CD14-positive monocyte (primary cell): ENCODE data around the gene BRF1. TPM values are rescaled to one million over a fixed set of nuclear protein-coding genes. Genes with fewer than 3 reads are reported as not detected.
A peak's percentile ranks its signal among the peaks of the same experiment; 100 is the strongest.

Source experiments
- DNase-seq, 3 donors: peaks; one replicate each; pipeline ENCODE4 v3.0.0-alpha.2; 2011 to 2022
- H2AFZ ChIP-seq: 2 replicates; pipeline ENCODE4 v1.6.0; 2012; ENCODE audit warnings: mild to moderate bottlenecking, low read depth, low read length, inconsistent platforms; ENCODE audit not compliant: insufficient read depth, poor library complexity, severe bottlenecking
- H3K27ac ChIP-seq, 2 donors: 1 replicate in 1 of 2; 2 replicates in 1 of 2; pipeline ENCODE4 v1.5.1; 2012 to 2013; ENCODE audit warnings: low read length in 2 of 2, control low read depth in 1 of 2, inconsistent platforms in 1 of 2, low read depth in 1 of 2, mild to moderate bottlenecking in 1 of 2
- H3K27me3 ChIP-seq, 2 donors: one replicate each; pipeline versions ENCODE4 v1.6.0 to v1.6.1; 2011 to 2013; ENCODE audit warnings: low read length in 2 of 2; ENCODE audit not compliant: control insufficient read depth in 2 of 2, insufficient read depth in 2 of 2
- H3K36me3 ChIP-seq, 2 donors: replicated peaks in 1 of 2; 1 replicate in 1 of 2; 2 replicates in 1 of 2; pipeline versions ENCODE4 v1.5.1 to v1.6.1; 2012 to 2013; ENCODE audit warnings: low read length in 2 of 2, control low read depth in 1 of 2, inconsistent platforms in 1 of 2, mild to moderate bottlenecking in 1 of 2; ENCODE audit not compliant: insufficient read depth in 2 of 2, control insufficient read depth in 1 of 2
- H3K4me1 ChIP-seq, 2 donors: 1 replicate in 1 of 2; 2 replicates in 1 of 2; pipeline versions ENCODE4 v1.5.1 to v1.6.1; 2012 to 2013; ENCODE audit warnings: low read length in 2 of 2, control low read depth in 1 of 2, inconsistent platforms in 1 of 2, mild to moderate bottlenecking in 1 of 2, moderate library complexity in 1 of 2; ENCODE audit not compliant: insufficient read depth in 2 of 2, control insufficient read depth in 1 of 2
- H3K4me2 ChIP-seq: replicated peaks from 2 replicates; pipeline ENCODE3; 2012; ENCODE audit warnings: low read length, moderate library complexity, mild to moderate bottlenecking; ENCODE audit not compliant: poor library complexity, severe bottlenecking; ENCODE audit errors: extremely low read depth
- H3K4me3 ChIP-seq, 3 experiments: fragments of 200-600 bp in 1 of 3; sonication (generic) in 1 of 3; replicated peaks in 1 of 3; 1 replicate in 2 of 3; 2 replicates in 1 of 3; pipeline ENCODE4 v1.5.1; 2011 to 2013; ENCODE audit warnings: low read length in 3 of 3, mild to moderate bottlenecking in 3 of 3, control low read depth in 2 of 3, low read depth in 2 of 3, inconsistent platforms in 1 of 3, moderate library complexity in 1 of 3
- H3K79me2 ChIP-seq: 2 replicates; pipeline ENCODE4 v1.6.0; 2012; ENCODE audit warnings: mild to moderate bottlenecking, control low read depth, inconsistent platforms, low read length, moderate library complexity; ENCODE audit not compliant: insufficient read depth
- H3K9ac ChIP-seq: 2 replicates; pipeline ENCODE4 v1.6.0; 2017; ENCODE audit warnings: low read length, mild to moderate bottlenecking; ENCODE audit not compliant: insufficient read depth, poor library complexity, severe bottlenecking
- H3K9me3 ChIP-seq, 2 donors: replicated peaks in 1 of 2; 1 replicate in 1 of 2; 2 replicates in 1 of 2; pipeline versions ENCODE4 v1.5.1 to v1.6.1; 2012 to 2013; ENCODE audit warnings: low read length in 2 of 2, control low read depth in 1 of 2; ENCODE audit not compliant: control insufficient read depth in 1 of 2, insufficient read depth in 1 of 2
- H4K20me1 ChIP-seq: 2 replicates; pipeline ENCODE4 v1.6.0; 2012; ENCODE audit warnings: mild to moderate bottlenecking, low read length, control low read depth, moderate library complexity; ENCODE audit not compliant: insufficient read depth
- H3K27ac Mint-ChIP-seq, 7 donors: one replicate each; pipeline ENCODE4 v1.8.0; 2020; ENCODE audit warnings: mild to moderate bottlenecking in 7 of 7, mixed read lengths in 7 of 7, moderate library complexity in 6 of 7, inconsistent platforms in 2 of 7
- H3K27me3 Mint-ChIP-seq, 3 donors: one replicate each; pipeline ENCODE4 v1.8.0; 2021 to 2022; ENCODE audit warnings: low read depth in 3 of 3, mild to moderate bottlenecking in 3 of 3, mixed read lengths in 3 of 3, moderate library complexity in 3 of 3, inconsistent platforms in 1 of 3
- H3K36me3 Mint-ChIP-seq, 2 donors: one replicate each; pipeline ENCODE4 v1.8.0; 2020; ENCODE audit warnings: mixed read lengths in 2 of 2, inconsistent platforms in 1 of 2, mild to moderate bottlenecking in 1 of 2
- H3K4me1 Mint-ChIP-seq: one replicate; pipeline ENCODE4 v1.8.0; 2020; ENCODE audit warnings: mild to moderate bottlenecking, mixed read lengths
- H3K4me3 Mint-ChIP-seq, 2 donors: one replicate each; pipeline ENCODE4 v1.8.0; 2020; ENCODE audit warnings: mild to moderate bottlenecking in 2 of 2, mixed read lengths in 2 of 2, moderate library complexity in 1 of 2
- H3K9me3 Mint-ChIP-seq, 7 donors: one replicate each; pipeline ENCODE4 v1.8.0; 2020 to 2022; ENCODE audit warnings: mixed read lengths in 7 of 7, mild to moderate bottlenecking in 6 of 7, moderate library complexity in 6 of 7, inconsistent platforms in 2 of 7
- CTCF ChIP-seq: fragments of 200-600 bp; IDR thresholded peaks from one replicate; pipeline ENCODE4 v1.8.0; 2022; ENCODE audit warnings: antibody characterized with exemption, mild to moderate bottlenecking
- WGBS: methylation state at CpG from one replicate; pipeline ENCODE4 v1.1.5; 2013; ENCODE audit warnings: missing lambda C conversion rate; ENCODE audit not compliant: insufficient coverage; 5-methylcytosine and 5-hydroxymethylcytosine counted together
- intact Hi-C, 2 donors: fragments of 100-400 bp; cut with micrococcal nuclease; formaldehyde crosslinking; loops; one replicate each; pipeline versions ENCODE4 v1.15.0 to v1.15.1; 2023
- polyA plus RNA-seq, 3 donors: library from polyadenylated mRNA; depleted of rRNA in 1 of 3; unstranded in 2 of 3; stranded (reverse) in 1 of 3; fragments of 300-500 nt in 2 of 3; fragments of >200 nt in 1 of 3; fragmentation: Illumina TruSeq in 2 of 3; gene quantifications; 1 replicate in 2 of 3; 2 replicates in 1 of 3; pipeline ENCODE4 v1.2.3, GENCODE V29; 2012 to 2021

Gene BRF1
- polyA plus RNA-seq, 3 donors = 2.3 to 20.5 (median 2.5) TPM

DNA sequence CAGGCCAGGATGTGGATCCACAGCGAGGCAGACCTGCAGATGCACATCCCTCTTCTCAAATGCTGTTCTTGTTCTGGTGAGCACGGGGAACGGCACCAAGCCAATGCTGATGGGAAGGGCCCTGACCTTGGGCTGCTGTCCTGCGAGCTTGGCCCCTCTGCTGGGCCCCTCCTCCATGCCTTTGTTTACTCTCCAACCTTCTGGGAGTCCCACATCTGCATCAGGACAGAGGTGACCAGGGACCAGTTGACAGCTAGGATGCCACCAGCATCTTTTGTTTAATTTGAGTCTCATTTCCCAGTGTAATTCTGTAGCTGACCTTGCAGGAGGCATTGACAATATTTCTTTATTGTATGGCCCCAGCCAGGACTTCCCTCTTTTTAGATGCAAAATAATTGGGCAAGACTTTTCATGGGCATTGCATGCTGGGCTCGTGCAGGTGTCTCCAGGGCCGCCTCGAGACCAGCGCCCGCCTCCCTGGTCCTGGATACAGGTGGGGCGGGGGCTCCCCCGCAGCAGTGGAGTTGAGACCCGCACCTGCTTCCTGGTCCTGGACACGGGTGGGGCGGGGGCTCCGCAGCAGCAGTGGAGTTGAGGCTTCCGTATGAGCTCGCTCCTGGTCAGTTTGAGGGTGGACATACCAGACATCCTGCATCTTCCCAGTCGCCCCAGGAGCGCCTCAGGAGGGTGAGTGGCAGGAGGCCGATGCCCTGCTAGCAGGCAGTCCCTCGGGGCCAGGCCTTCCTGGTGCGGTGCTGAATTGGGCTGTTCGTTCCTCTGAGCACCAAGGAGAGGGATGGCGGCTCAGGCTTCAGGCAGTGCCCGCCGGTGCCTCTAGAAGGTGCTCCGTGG is 25.1 kb upstream of the BRF1 start:
- Histone ChIP-seq H4K20me1 (peaks cover 78% of the 10 kb centered on the region), H3K4me1 (peaks cover 15 to 16% of the 10 kb centered on the region in 2 donors), H3K4me2 (no peak overlapping the region), H3K27ac (no peak overlapping the region), H3K36me3 (no peaks in the 10 kb centered on the region), H3K79me2 (peaks cover 42% of the 10 kb centered on the region), H3K4me3 (no peak overlapping the region), H3K27me3 (no peaks in the 10 kb centered on the region), H2AFZ (no peak overlapping the region), H3K9me3 (no peaks in the 10 kb centered on the region), H3K9ac (no peak overlapping the region)
- WGBS = 72% methylated on average over 24 of the region's 27 CpGs
- Mint-ChIP-seq H3K9me3 (no peaks in the 10 kb centered on the region), H3K27ac (peak overlapping the region in 2 of 7 donors; percentile 13 to 59), H3K4me3 (no peak overlapping the region), H3K4me1 (peaks cover 22% of the 10 kb centered on the region), H3K27me3 (peaks cover 1 to 2% (median 2%) of the 10 kb centered on the region in 3 donors), H3K36me3 (peaks cover 10 to 12% of the 10 kb centered on the region in 2 donors)
- TF ChIP-seq CTCF = no peak
- no peak for DNase-seq
- intact Hi-C loops = no loop called here

GRCh38 chr14:105325303-105325702 is 24.5 kb upstream of the BRF1 start:
- no peak overlapping the region for H3K4me3 Mint-ChIP-seq
- H2AFZ ChIP-seq = no peak overlapping the region
- peaks cover 46% of the 10 kb centered on the region for H3K79me2 ChIP-seq
- H3K4me3 ChIP-seq = no peak overlapping the region
- H3K9me3 ChIP-seq = no peaks in the 10 kb centered on the region
- H3K27ac Mint-ChIP-seq = peak overlapping the region in 1 of 7 donors; percentile 30
- H3K36me3 ChIP-seq = no peaks in the 10 kb centered on the region
- H3K9ac ChIP-seq = no peak overlapping the region
- TF ChIP-seq CTCF = no peak
- H3K4me1 Mint-ChIP-seq = peaks cover 17% of the 10 kb centered on the region
- H3K27ac ChIP-seq = no peak overlapping the region
- 92% methylated on average over 9 of the region's 9 CpGs for WGBS
- peaks cover 1 to 2% (median 2%) of the 10 kb centered on the region in 3 donors for H3K27me3 Mint-ChIP-seq
- H4K20me1 ChIP-seq = peaks cover 79% of the 10 kb centered on the region
- intact Hi-C loops = no loop called here
- H3K4me2 ChIP-seq = no peak overlapping the region
- no peaks in the 10 kb centered on the region for H3K27me3 ChIP-seq
- H3K4me1 ChIP-seq = peaks cover 10 to 12% of the 10 kb centered on the region in 2 donors
- peaks cover 10 to 12% of the 10 kb centered on the region in 2 donors for H3K36me3 Mint-ChIP-seq
- H3K9me3 Mint-ChIP-seq = peaks cover 0 to 2% (median 0%) of the 10 kb centered on the region in 7 donors
- no peak for DNase-seq
